ENCODE data around the gene MMEL1. TPM values are rescaled to one million over a fixed set of nuclear protein-coding genes. Genes with fewer than 3 reads are reported as not detected.

Gene MMEL1
- total and polyA plus RNA-seq, 3 donors from 2014 or later: 17.2 to 36.4 (median 18.8) TPM

DNA sequence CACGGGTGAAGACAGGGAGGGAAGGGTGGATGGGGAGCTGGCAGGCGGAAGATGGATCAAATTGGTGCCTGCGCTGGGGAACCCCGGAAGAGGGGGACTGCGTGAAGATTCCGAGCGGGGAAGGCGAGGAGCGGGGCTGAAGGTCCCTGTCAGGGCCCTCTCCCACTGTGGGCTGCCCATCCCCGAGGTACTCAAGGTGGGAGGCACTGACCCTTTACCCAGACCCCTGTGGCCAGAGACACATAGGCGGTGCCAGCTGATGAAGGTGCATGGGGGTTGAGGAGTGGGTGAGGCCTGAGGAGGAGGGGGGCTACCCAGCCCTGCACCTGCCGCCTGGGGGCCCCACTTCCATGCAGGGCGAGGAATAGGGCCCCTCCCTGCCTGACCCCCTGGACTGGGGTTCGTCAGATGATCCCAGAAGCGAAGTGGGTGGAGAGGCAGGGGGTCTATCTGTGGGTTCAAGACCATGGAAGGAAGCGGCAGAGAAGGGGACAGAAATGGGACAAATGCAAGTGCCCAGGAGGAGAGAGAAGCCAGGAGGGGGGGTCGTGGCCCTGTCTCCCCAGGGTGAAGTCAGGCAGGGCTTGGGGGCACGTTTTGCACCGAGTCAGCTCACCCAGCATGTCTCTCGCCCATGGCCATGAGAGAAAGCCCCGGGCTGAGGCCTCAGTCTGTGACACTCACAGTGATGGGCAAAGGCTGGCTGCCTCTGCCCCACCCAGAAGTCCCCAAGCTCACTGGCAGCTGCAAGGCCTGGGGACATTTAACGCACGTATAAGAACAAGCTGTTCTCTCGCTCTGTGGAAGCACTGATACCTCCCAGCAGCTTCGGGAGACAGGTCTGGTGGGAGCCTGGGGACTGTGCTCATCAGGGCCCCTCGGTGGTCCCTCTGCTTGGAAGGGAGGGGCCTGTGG lies 7.0 kb upstream of the MMEL1 start:
- Histone ChIP-seq H3K9me3 (no peaks in the 10 kb centered on the region), H3K4me3 (no peak overlapping the region), H3K27me3 (no peaks in the 10 kb centered on the region), H3K27ac (no peak overlapping the region), H3K4me1 (peaks cover 17% of the 10 kb centered on the region), H3K36me3 (ENCODE audit: low read depth, missing control alignments) (no peaks in the 10 kb centered on the region)
- no peak for DNase-seq
- TF ChIP-seq, protein P1, sequence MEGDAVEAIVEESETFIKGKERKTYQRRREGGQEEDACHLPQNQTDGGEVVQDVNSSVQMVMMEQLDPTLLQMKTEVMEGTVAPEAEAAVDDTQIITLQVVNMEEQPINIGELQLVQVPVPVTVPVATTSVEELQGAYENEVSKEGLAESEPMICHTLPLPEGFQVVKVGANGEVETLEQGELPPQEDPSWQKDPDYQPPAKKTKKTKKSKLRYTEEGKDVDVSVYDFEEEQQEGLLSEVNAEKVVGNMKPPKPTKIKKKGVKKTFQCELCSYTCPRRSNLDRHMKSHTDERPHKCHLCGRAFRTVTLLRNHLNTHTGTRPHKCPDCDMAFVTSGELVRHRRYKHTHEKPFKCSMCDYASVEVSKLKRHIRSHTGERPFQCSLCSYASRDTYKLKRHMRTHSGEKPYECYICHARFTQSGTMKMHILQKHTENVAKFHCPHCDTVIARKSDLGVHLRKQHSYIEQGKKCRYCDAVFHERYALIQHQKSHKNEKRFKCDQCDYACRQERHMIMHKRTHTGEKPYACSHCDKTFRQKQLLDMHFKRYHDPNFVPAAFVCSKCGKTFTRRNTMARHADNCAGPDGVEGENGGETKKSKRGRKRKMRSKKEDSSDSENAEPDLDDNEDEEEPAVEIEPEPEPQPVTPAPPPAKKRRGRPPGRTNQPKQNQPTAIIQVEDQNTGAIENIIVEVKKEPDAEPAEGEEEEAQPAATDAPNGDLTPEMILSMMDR (IDR thresholded peaks at IDR 0.05): no peak
- no peak for TF ChIP-seq POLR2A (IDR thresholded peaks at IDR 0.05)
- intact Hi-C loops (cut with DNase I; ENCODE audit: low total_unique reads): no loop called here
- 73 to 86% methylated on average over 16 to 26 of the region's 26 CpGs for WGBS, 2 donors

DNA sequence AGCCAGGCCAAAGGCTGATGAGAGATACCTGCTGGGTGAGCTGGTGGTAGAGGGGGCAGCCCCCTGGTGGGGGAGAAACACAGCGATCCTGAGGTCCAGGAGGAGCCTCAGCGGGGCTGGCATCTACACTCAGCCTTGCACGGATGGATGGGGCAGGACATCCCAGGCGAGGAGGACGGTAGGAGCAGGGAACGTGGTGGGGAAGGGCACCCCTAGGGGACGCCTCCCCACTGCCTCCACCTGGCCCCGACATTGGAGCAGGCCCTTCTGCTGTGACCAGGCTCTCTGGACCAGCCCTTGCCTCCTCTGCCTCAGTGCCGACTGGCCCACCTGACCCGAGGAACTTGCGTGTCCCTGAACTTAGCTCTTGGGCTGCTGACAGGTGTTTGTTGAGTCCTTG lies 6.4 kb upstream of the MMEL1 start:
- WGBS, 2 donors: 52 to 58% methylated on average over 11 of the region's 11 CpGs
- H3K9me3 ChIP-seq: no peaks in the 10 kb centered on the region
- H3K4me3 ChIP-seq: no peak overlapping the region
- H3K27ac ChIP-seq: no peak overlapping the region
- DNase-seq: no peak
- TF ChIP-seq, protein P1 (IDR thresholded peaks at IDR 0.05): no peak
- no peak for TF ChIP-seq POLR2A (IDR thresholded peaks at IDR 0.05)
- H3K4me1 ChIP-seq: peaks cover 18% of the 10 kb centered on the region
- no peaks in the 10 kb centered on the region for H3K27me3 ChIP-seq
- no peaks in the 10 kb centered on the region for H3K36me3 ChIP-seq (ENCODE audit: low read depth, missing control alignments)
- intact Hi-C loops (cut with DNase I; ENCODE audit: low total_unique reads): no loop called here

DNA sequence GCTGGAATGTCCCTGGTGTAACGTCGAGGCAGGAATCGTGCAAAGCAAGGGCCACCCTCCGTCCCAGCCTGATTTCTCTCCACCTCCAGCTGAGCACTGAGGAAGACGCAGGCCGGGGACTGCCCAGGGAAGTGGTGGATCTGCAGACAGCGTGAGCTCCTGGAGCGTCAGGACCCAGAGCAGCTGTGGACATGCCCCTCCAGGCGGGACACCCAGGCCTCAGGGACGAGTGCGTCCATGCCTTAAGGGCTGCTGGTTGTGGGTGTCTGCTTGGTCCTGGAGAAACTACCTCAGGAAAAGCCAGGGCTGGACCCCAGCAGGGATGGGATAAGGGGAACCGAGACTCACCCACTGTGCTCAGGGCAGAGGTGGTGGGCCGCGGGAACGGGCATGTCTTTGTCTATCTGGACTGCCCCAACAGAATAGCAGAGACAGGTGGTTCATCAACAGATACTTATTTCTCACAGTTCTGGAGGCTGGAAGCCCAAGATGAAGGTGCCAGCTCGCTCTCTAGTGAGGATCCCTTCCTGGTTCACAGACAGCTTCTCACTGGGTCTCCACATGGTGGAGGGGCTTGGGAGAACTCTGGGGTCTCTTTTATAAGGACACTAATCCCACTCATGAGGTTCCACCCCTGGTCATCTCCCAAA lies 5.8 kb upstream of the MMEL1 start:
- intact Hi-C loops (cut with DNase I; ENCODE audit: low total_unique reads): no loop called here
- Histone ChIP-seq H3K27ac (no peak overlapping the region), H3K9me3 (no peaks in the 10 kb centered on the region), H3K36me3 (ENCODE audit: low read depth, missing control alignments) (no peaks in the 10 kb centered on the region), H3K4me3 (no peak overlapping the region), H3K27me3 (no peaks in the 10 kb centered on the region), H3K4me1 (peaks cover 22% of the 10 kb centered on the region)
- no peak for DNase-seq
- no peak for TF ChIP-seq POLR2A (IDR thresholded peaks at IDR 0.05)
- TF ChIP-seq, protein P1 (IDR thresholded peaks at IDR 0.05): no peak
- 63 to 69% methylated on average over 6 to 16 of the region's 16 CpGs for WGBS, 2 donors

DNA sequence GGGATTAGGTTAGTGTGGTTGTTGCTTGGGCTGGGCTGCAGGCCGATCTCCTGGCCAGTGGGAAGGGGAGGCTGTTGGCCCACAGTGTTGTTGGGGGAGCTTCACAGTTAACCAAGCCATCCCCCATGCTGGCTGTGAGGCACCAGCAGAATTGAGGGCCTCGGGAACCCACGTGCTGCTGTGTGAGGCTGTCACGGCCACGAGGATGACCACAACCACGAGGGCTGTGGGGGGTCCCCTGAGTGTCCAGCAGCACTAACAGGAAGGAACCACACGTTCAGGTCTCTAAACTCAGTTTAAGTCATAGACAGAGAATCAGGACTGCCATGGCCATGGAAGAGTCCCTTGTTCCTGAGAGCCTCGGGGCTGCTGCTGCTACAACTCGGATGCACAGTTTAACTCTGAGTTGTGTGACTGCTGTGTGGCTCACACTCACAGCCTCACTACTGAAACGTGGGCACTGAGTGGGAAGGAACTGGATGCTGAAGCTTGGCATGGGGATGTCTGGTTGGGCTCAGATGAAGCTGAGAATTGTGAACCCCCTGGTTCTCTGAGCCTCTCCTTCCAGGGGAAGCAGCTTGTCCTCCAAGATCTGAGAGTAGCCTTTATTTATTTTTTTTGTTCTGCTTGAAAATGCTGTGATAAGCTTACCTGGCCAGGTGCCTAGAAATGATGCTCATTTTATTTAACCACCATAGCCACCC lies 4.8 kb upstream of the MMEL1 start:
- Histone ChIP-seq H3K4me3 (no peak overlapping the region), H3K4me1 (peaks cover 26% of the 10 kb centered on the region), H3K9me3 (no peaks in the 10 kb centered on the region), H3K36me3 (ENCODE audit: low read depth, missing control alignments) (no peaks in the 10 kb centered on the region), H3K27ac (no peak overlapping the region), H3K27me3 (no peaks in the 10 kb centered on the region)
- no peak for DNase-seq
- intact Hi-C loops (cut with DNase I; ENCODE audit: low total_unique reads): no loop called here
- 52 to 54% methylated on average over 4 to 10 of the region's 10 CpGs for WGBS, 2 donors
- TF ChIP-seq POLR2A (IDR thresholded peaks at IDR 0.05): no peak
- TF ChIP-seq, protein P1 (IDR thresholded peaks at IDR 0.05): no peak

Measured in testis (tissue), 3 donors.